ENCODE data around the gene HSPA12A. TPM values are rescaled to one million over a fixed set of nuclear protein-coding genes. Genes with fewer than 3 reads are reported as not detected.

HSPA12A gene
- polyA plus RNA-seq, 2 of the 4 experiments (the other 2 are of a cell fraction), result 16.9 to 17.0 TPM

DNA sequence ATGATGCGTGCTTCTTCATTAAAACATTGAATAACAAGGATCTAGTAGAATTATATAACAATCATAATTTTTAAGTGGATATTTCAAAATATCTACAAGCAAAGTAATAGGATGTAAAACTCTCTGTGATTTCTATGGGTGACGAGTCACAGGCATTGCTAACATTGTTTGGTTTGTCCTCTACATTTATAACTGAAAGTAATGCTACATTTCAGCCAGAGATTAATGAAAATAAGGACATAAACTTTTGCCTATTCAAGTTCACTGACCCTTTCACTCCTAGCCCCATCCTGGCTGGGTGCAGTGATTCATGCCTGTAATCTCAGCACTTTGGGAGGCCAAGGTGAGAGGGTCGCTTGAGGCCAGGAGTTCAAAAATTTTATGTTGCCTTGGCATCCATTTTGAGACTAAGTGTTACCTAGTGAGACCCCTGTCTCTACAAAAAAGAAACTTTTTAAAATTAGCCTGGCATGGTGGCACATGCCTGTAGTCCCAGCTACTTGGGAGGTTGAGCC is 38.4 kb upstream of the HSPA12A start:
- POLR2A ChIA-PET, result no interaction called here
- CTCF ChIA-PET, result interaction anchor here (1.0 to 1.1 kb wide), 2 partner anchors 16 to 113 kb away, joined by 3 read pairs; no protein-coding TSS in a partner anchor
- 86% methylated on average over 3 of the region's 3 CpGs for WGBS (ENCODE audit: missing lambda C conversion rate)

GRCh38 chr10:116779076-116779687 is 36.8 kb upstream of the HSPA12A start:
- Histone ChIP-seq H3K9me3 (no peaks in the 10 kb centered on the region), H3K4me2 (no peak overlapping the region), H3K4me3 (no peak overlapping the region), H3K27ac (peak overlapping the region in 1 of 2 experiments; percentile 31; a peak in 1 of 6 replicates), H3K4me1 (peaks cover 11% of the 10 kb centered on the region)
- DNase-seq (ENCODE audit: low read depth in 1 of 2, low spot score in 1 of 2) (no peak), FAIRE-seq (no peak), ATAC-seq (no peak)
- WGBS (ENCODE audit: missing lambda C conversion rate), result 80% methylated on average over 14 of the region's 16 CpGs
- ChIA-PET POLR2A (interaction anchor here (0.5 kb wide), 1 partner anchor 37 kb away, joined by 3 read pairs; no protein-coding TSS in a partner anchor), CTCF (interaction anchor here (0.6 to 12.3 kb wide), 8 partner anchors 7 to 396 kb away, joined by 3 to 133 read pairs (median 11); no protein-coding TSS in a partner anchor)
- TF ChIP-seq ZC3H11A (IDR thresholded peaks at IDR 0.05) (no peak), REST (IDR thresholded peaks at IDR 0.05) (no peak), FOSL2 (IDR thresholded peaks at IDR 0.05) (no peak), FOSL2 (CRISPR knock-in tag; IDR thresholded peaks at IDR 0.05) (no peak), TP53 (CRISPR knock-in tag; IDR thresholded peaks at IDR 0.05) (no peak), TFCP2L1 (CRISPR knock-in tag; IDR thresholded peaks at IDR 0.05) (no peak), HES2 (IDR thresholded peaks at IDR 0.05) (no peak), HMGXB4 (CRISPR knock-in tag; IDR thresholded peaks at IDR 0.05; ENCODE audit: borderline replicate concordance) (no peak), EHF (CRISPR knock-in tag; IDR thresholded peaks at IDR 0.05) (no peak), HOXB5 (CRISPR knock-in tag; IDR thresholded peaks at IDR 0.05) (no peak), JUNB (IDR thresholded peaks at IDR 0.05) (no peak), MAZ (IDR thresholded peaks at IDR 0.05; ENCODE audit: borderline replicate concordance, low read depth, low read length) (no peak), POLR2A (IDR thresholded peaks at IDR 0.05; ENCODE audit: low read length) (no peak), HEYL (CRISPR knock-in tag; IDR thresholded peaks at IDR 0.05) (no peak), EHMT2 (IDR thresholded peaks at IDR 0.05; ENCODE audit: low read depth) (no peak), ESRRA (IDR thresholded peaks at IDR 0.05; ENCODE audit: borderline replicate concordance, low read length) (no peak), HDAC2 (IDR thresholded peaks at IDR 0.05) (no peak)
- TF ChIP-seq, protein P1, sequence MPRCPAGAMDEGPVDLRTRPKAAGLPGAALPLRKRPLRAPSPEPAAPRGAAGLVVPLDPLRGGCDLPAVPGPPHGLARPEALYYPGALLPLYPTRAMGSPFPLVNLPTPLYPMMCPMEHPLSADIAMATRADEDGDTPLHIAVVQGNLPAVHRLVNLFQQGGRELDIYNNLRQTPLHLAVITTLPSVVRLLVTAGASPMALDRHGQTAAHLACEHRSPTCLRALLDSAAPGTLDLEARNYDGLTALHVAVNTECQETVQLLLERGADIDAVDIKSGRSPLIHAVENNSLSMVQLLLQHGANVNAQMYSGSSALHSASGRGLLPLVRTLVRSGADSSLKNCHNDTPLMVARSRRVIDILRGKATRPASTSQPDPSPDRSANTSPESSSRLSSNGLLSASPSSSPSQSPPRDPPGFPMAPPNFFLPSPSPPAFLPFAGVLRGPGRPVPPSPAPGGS (IDR thresholded peaks at IDR 0.05), result no peak
- TF ChIP-seq, protein P2, sequence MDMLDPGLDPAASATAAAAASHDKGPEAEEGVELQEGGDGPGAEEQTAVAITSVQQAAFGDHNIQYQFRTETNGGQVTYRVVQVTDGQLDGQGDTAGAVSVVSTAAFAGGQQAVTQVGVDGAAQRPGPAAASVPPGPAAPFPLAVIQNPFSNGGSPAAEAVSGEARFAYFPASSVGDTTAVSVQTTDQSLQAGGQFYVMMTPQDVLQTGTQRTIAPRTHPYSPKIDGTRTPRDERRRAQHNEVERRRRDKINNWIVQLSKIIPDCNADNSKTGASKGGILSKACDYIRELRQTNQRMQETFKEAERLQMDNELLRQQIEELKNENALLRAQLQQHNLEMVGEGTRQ (IDR thresholded peaks at IDR 0.05), result no peak
- TF ChIP-seq, protein P3, sequence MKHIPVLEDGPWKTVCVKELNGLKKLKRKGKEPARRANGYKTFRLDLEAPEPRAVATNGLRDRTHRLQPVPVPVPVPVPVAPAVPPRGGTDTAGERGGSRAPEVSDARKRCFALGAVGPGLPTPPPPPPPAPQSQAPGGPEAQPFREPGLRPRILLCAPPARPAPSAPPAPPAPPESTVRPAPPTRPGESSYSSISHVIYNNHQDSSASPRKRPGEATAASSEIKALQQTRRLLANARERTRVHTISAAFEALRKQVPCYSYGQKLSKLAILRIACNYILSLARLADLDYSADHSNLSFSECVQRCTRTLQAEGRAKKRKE (CRISPR knock-in tag; IDR thresholded peaks at IDR 0.05; ENCODE audit: low read depth), result no peak

More for the DNA sequence above, 38.4 kb upstream of the HSPA12A start:
- Histone ChIP-seq H3K9me3 (no peaks in the 10 kb centered on the region), H3K4me3 (no peak overlapping the region), H3K4me1 (no peaks in the 10 kb centered on the region), H3K27ac (no peak overlapping the region), H3K4me2 (no peak overlapping the region)
- FAIRE-seq (no peak), ATAC-seq (no peak), DNase-seq (ENCODE audit: low read depth in 1 of 2, low spot score in 1 of 2) (no peak)
- TF ChIP-seq TP53 (CRISPR knock-in tag; IDR thresholded peaks at IDR 0.05) (no peak), PHF8 (IDR thresholded peaks at IDR 0.05; ENCODE audit: borderline replicate concordance, low read depth) (no peak), ZC3H11A (IDR thresholded peaks at IDR 0.05) (no peak), HDAC2 (IDR thresholded peaks at IDR 0.05) (no peak)
